SK-N-SH (cell line): ENCODE measurements around the gene CDHR2. TPM values are rescaled to one million over a fixed set of nuclear protein-coding genes. Genes with fewer than 3 reads are reported as not detected.

Experiments
- CTCF ChIA-PET: fragments of 300-600, 350-600 bp; formaldehyde crosslinking; extraction: SDS; loops from one replicate; lab custom pipeline; 2021; lab: Yijun Ruan, JAX
- POLR2A ChIA-PET: fragments of 350-600 bp; sonication (Branson Sonifier 250); formaldehyde crosslinking; extraction: SDS; loops from one replicate; lab custom pipeline; 2020; ENCODE audit warnings: antibody characterized with exemption, inconsistent platforms; lab: Yijun Ruan, JAX
- DNase-seq: peaks from one replicate; pipeline ENCODE4 v3.0.0; 2012
- H2AFZ ChIP-seq: fragments of 200-600 bp; sonication (generic); 2 replicates; pipeline ENCODE4 v1.8.1; 2016; ENCODE audit warnings: antibody characterized with exemption, mild to moderate bottlenecking, low read depth
- H3F3A ChIP-seq: fragments of 200-600 bp; sonication (generic); replicated peaks from 2 replicates; pipeline ENCODE3; 2016; ENCODE audit warnings: antibody characterized with exemption, mild to moderate bottlenecking; ENCODE audit not compliant: insufficient read depth
- H3K27ac ChIP-seq, 2 experiments: fragments of 200-500 bp in 1 of 2; fragments of 200-600 bp in 1 of 2; sonication (Bioruptor generic) in 1 of 2; sonication (generic), shearing (Covaris generic) in 1 of 2; 2 replicates each; pipeline versions ENCODE4 v1.5.1 to v1.6.1; 2014 to 2016; ENCODE audit warnings: low read depth in 2 of 2, inconsistent platforms in 1 of 2, low read length in 1 of 2, mild to moderate bottlenecking in 1 of 2, mixed read lengths in 1 of 2
- H3K27me3 ChIP-seq: fragments of 200-600 bp; sonication (generic), shearing (Covaris generic); 2 replicates; pipeline ENCODE4 v1.6.1; 2016; ENCODE audit warnings: mixed run types; ENCODE audit not compliant: insufficient read depth
- H3K36me3 ChIP-seq, 2 experiments: fragments of 200-500 bp in 1 of 2; fragments of 200-600 bp in 1 of 2; sonication (Bioruptor generic) in 1 of 2; sonication (generic) in 1 of 2; replicated peaks in 1 of 2; 2 replicates each; pipeline versions ENCODE3 to v1.5.1; 2014 to 2016; ENCODE audit warnings: low read length in 1 of 2, mild to moderate bottlenecking in 1 of 2; ENCODE audit not compliant: insufficient read depth in 2 of 2, control insufficient read depth in 1 of 2
- H3K4me1 ChIP-seq, 2 experiments: fragments of 200-500 bp in 1 of 2; fragments of 200-600 bp in 1 of 2; sonication (Bioruptor generic) in 1 of 2; sonication (generic), shearing (Covaris generic) in 1 of 2; 2 replicates each; pipeline versions ENCODE4 v1.5.1 to v1.6.1; 2014 to 2016; ENCODE audit warnings: low read depth in 1 of 2, low read length in 1 of 2, mixed run types in 1 of 2; ENCODE audit not compliant: insufficient read depth in 2 of 2, control insufficient read depth in 1 of 2
- H3K4me2 ChIP-seq: fragments of 200-600 bp; sonication (generic), shearing (Covaris generic); 2 replicates; pipeline ENCODE4 v1.6.1; 2017; ENCODE audit warnings: mixed run types
- H3K4me3 ChIP-seq, 2 experiments: fragments of 200-500 bp in 1 of 2; fragments of 200-600 bp in 1 of 2; sonication (Bioruptor generic) in 1 of 2; sonication (generic), shearing (Covaris generic) in 1 of 2; 2 replicates each; pipeline versions ENCODE4 v1.5.1 to v1.8.1; 2014 to 2016; ENCODE audit warnings: low read depth in 2 of 2, inconsistent platforms in 1 of 2, low read length in 1 of 2, mild to moderate bottlenecking in 1 of 2, mixed read lengths in 1 of 2, moderate library complexity in 1 of 2
- H3K79me2 ChIP-seq: fragments of 200-600 bp; sonication (generic); 2 replicates; pipeline ENCODE4 v1.8.1; 2017; ENCODE audit warnings: mild to moderate bottlenecking; ENCODE audit not compliant: insufficient read depth
- H3K9ac ChIP-seq: fragments of 200-600 bp; sonication (generic); 2 replicates; pipeline ENCODE4 v1.6.1; 2017; ENCODE audit warnings: mixed run types
- H3K9me2 ChIP-seq: fragments of 200-600 bp; sonication (generic); 2 replicates; pipeline ENCODE4 v1.6.1; 2017; ENCODE audit warnings: mixed run types
- H3K9me3 ChIP-seq: fragments of 200-600 bp; sonication (generic); 2 replicates; pipeline ENCODE4 v1.6.1; 2017; ENCODE audit warnings: mixed run types, mild to moderate bottlenecking, moderate library complexity
- H4K20me1 ChIP-seq: fragments of 200-600 bp; sonication (generic); 2 replicates; pipeline ENCODE4 v1.6.1; 2017; ENCODE audit warnings: mild to moderate bottlenecking, mixed run types; ENCODE audit not compliant: insufficient read depth
- CHD2 ChIP-seq: fragments of 150-350 bp; IDR thresholded peaks from 2 replicates; pipeline ENCODE4 v1.6.1; 2018; ENCODE audit warnings: low read length; ENCODE audit not compliant: partially characterized antibody
- CTCF ChIP-seq: fragments of 200-600 bp; sonication (generic); IDR thresholded peaks from 2 replicates; pipeline ENCODE4 v1.6.1; 2017; ENCODE audit warnings: antibody characterized with exemption, mild to moderate bottlenecking, moderate library complexity
- ELF1 ChIP-seq: IDR thresholded peaks from 2 replicates; pipeline ENCODE4 v1.4.0; 2012
- EP300 ChIP-seq, 2 experiments: IDR thresholded peaks; 2 replicates each; pipeline versions ENCODE4 v1.4.0 to v1.6.1; 2012; ENCODE audit warnings: borderline replicate concordance in 1 of 2, low read depth in 1 of 2, low read length in 1 of 2
- FOSL2 ChIP-seq: IDR thresholded peaks from 2 replicates; pipeline ENCODE4 v1.4.0; 2012; ENCODE audit warnings: low read depth, mild to moderate bottlenecking, moderate library complexity, borderline replicate concordance
- FOXJ3 ChIP-seq: sonication (generic); formaldehyde crosslinking; IDR thresholded peaks from 2 replicates; pipeline ENCODE4 v1.5.1; 2020; ENCODE audit warnings: mild to moderate bottlenecking, missing genetic modification reagents
- FOXM1 ChIP-seq: IDR thresholded peaks from 2 replicates; pipeline ENCODE4 v1.4.0; 2012; ENCODE audit warnings: low read depth, mild to moderate bottlenecking
- GATA2 ChIP-seq: sonication (generic); formaldehyde crosslinking; IDR thresholded peaks from 2 replicates; pipeline ENCODE4 v1.5.0; 2020; ENCODE audit warnings: mild to moderate bottlenecking, missing genetic modification reagents
- MAX ChIP-seq: IDR thresholded peaks from 2 replicates; pipeline ENCODE4 v1.4.0; 2012; ENCODE audit warnings: low read depth
- MXI1 ChIP-seq: IDR thresholded peaks from 2 replicates; pipeline ENCODE4 v1.6.1; 2012; ENCODE audit warnings: mild to moderate bottlenecking, low read depth, low read length, improper control_type of control experiment
- POLR2AphosphoS5 ChIP-seq: IDR thresholded peaks from 2 replicates; pipeline ENCODE4 v1.6.1; 2012; ENCODE audit warnings: low read depth, low read length
- RAD21 ChIP-seq: IDR thresholded peaks from 2 replicates; pipeline ENCODE4 v1.6.1; 2012; ENCODE audit warnings: mild to moderate bottlenecking, low read length
- REST ChIP-seq: IDR thresholded peaks from 2 replicates; pipeline ENCODE4 v1.6.1; 2012; ENCODE audit warnings: mild to moderate bottlenecking, low read depth, low read length, moderate library complexity
- RFX5 ChIP-seq: IDR thresholded peaks from 2 replicates; pipeline ENCODE4 v1.6.1; 2012; ENCODE audit warnings: mild to moderate bottlenecking, improper control_type of control experiment, low read length
- RXRA ChIP-seq: IDR thresholded peaks from 2 replicates; pipeline ENCODE4 v1.4.0; 2012; ENCODE audit warnings: low read depth, mild to moderate bottlenecking, borderline replicate concordance
- SMC3 ChIP-seq: IDR thresholded peaks from 2 replicates; pipeline ENCODE4 v1.6.1; 2012; ENCODE audit warnings: low read depth, low read length, improper control_type of control experiment
- TEAD4 ChIP-seq: IDR thresholded peaks from 2 replicates; pipeline ENCODE4 v1.4.0; 2012; ENCODE audit warnings: mild to moderate bottlenecking, borderline replicate concordance; ENCODE audit not compliant: insufficient read depth
- YY1 ChIP-seq: IDR thresholded peaks from 2 replicates; pipeline ENCODE4 v1.4.0; 2012; ENCODE audit warnings: low read depth, mild to moderate bottlenecking
- ZBTB33 ChIP-seq: IDR thresholded peaks from 2 replicates; pipeline ENCODE4 v1.4.0; 2012; ENCODE audit warnings: low read depth, borderline replicate concordance
- WGBS: methylation state at CpG from one replicate; pipeline ENCODE4 v1.1.6; 2017; ENCODE audit warnings: low lambda C conversion rate; 5-methylcytosine and 5-hydroxymethylcytosine counted together
- polyA plus RNA-seq, 3 experiments: library from polyadenylated mRNA; depleted of rRNA; stranded (reverse); fragments of >200 nt; gene quantifications; 2 replicates each; pipeline ENCODE4 v1.2.3, GENCODE V29; 2012

The CDHR2 gene
- polyA plus RNA-seq, 1 of the 3 experiments (the other 2 are of a cell fraction) = not detected

GRCh38 chr5:176560364-176560763, 11.2 kb downstream of the CDHR2 start:
- TF ChIP-seq MAX (no peak), RAD21 (no peak), FOXM1 (no peak), GATA2 (CRISPR knock-in tag) (no peak), CTCF (no peak), RFX5 (no peak), MXI1 (no peak), RXRA (no peak), TEAD4 (no peak), YY1 (no peak)
- Histone ChIP-seq H3K4me2 (no peak overlapping the region), H3K9me2 (no peaks in the 10 kb centered on the region), H3K9me3 (no peaks in the 10 kb centered on the region), H3K36me3 (no peaks in the 10 kb centered on the region), H3F3A (no peaks in the 10 kb centered on the region), H2AFZ (no peak overlapping the region), H4K20me1 (no peaks in the 10 kb centered on the region), H3K4me3 (no peak overlapping the region), H3K4me1 (no peaks in the 10 kb centered on the region), H3K27ac (no peak overlapping the region), H3K27me3 (no peaks in the 10 kb centered on the region), H3K79me2 (no peaks in the 10 kb centered on the region), H3K9ac (no peak overlapping the region)
- CTCF ChIA-PET = no interaction called here
- WGBS = 70% methylated on average over 8 of the region's 8 CpGs
- DNase-seq = no peak
- POLR2A ChIA-PET = no interaction called here

GRCh38 chr5:176561259-176561658, 12.1 kb downstream of the CDHR2 start:
- Histone ChIP-seq H3K4me3 (no peak overlapping the region), H3K4me1 (no peaks in the 10 kb centered on the region), H3K9me3 (no peaks in the 10 kb centered on the region), H3K4me2 (no peak overlapping the region), H3K9ac (no peak overlapping the region), H3F3A (no peaks in the 10 kb centered on the region), H3K27ac (no peak overlapping the region), H3K36me3 (no peaks in the 10 kb centered on the region), H3K9me2 (no peaks in the 10 kb centered on the region), H3K27me3 (no peaks in the 10 kb centered on the region), H2AFZ (no peak overlapping the region), H3K79me2 (no peaks in the 10 kb centered on the region), H4K20me1 (no peaks in the 10 kb centered on the region)
- POLR2A ChIA-PET = no interaction called here
- CTCF ChIA-PET = no interaction called here
- WGBS = 73% methylated on average over 2 of the region's 3 CpGs
- no peak for DNase-seq
- TF ChIP-seq CHD2 (no peak), TEAD4 (no peak), FOXJ3 (CRISPR knock-in tag) (no peak), SMC3 (no peak), CTCF (no peak), REST (no peak), FOSL2 (no peak), ZBTB33 (no peak), EP300 (IDR thresholded peaks at IDR 0.05; ENCODE audit: borderline replicate concordance in 1 of 2, low read depth in 1 of 2, low read length in 1 of 2) (no peak), POLR2AphosphoS5 (no peak), MAX (no peak), ELF1 (no peak)
